Naive thymus-derived CD8-positive, alpha-beta T cell (primary cell): Measurements from ENCODE around the gene DIPK1B. TPM values are rescaled to one million over a fixed set of nuclear protein-coding genes. Genes with fewer than 3 reads are reported as not detected.
A peak's percentile ranks its signal among the peaks of the same experiment; 100 is the strongest.

Source experiments
- ATAC-seq, 2 donors: fragments of 150-1000 bp; cut with Tn5 transposase in 1 of 2; sonication (Bioruptor Pico), chemical (Tn5 transposase) in 1 of 2; 1 replicate in 1 of 2; 2 replicates in 1 of 2; pipeline ENCODE4 v1.10.0; 2021; ENCODE audit warnings: mild to moderate bottlenecking in 2 of 2, moderate library complexity in 2 of 2
- POLR2A ChIA-PET: fragments of 350-600 bp; sonication (Branson Sonifier 250); formaldehyde crosslinking; loops from one replicate; lab custom pipeline; 2021; ENCODE audit warnings: antibody characterized with exemption; lab: Charles Lee
- DNase-seq, 10 donors: peaks; one replicate each; pipeline versions ENCODE4 v3.0.0 to v3.0.0-alpha.2; 2020 to 2022
- H3K27ac Mint-ChIP-seq, 10 donors: one replicate each; pipeline ENCODE4 v1.8.0; 2020 to 2022; ENCODE audit warnings: mild to moderate bottlenecking in 10 of 10, mixed read lengths in 10 of 10, moderate library complexity in 4 of 10, inconsistent platforms in 1 of 10
- H3K27me3 Mint-ChIP-seq, 5 donors: one replicate each; pipeline ENCODE4 v1.8.0; 2021 to 2022; ENCODE audit warnings: mixed read lengths in 5 of 5
- H3K36me3 Mint-ChIP-seq, 3 donors: one replicate each; pipeline ENCODE4 v1.8.0; 2020 to 2022; ENCODE audit warnings: mixed read lengths in 3 of 3, mild to moderate bottlenecking in 2 of 3, inconsistent platforms in 1 of 3
- H3K4me1 Mint-ChIP-seq, 4 donors: one replicate each; pipeline ENCODE4 v1.8.0; 2021 to 2022; ENCODE audit warnings: mixed read lengths in 4 of 4
- H3K4me3 Mint-ChIP-seq, 10 donors: one replicate each; pipeline ENCODE4 v1.8.0; 2020 to 2022; ENCODE audit warnings: mild to moderate bottlenecking in 10 of 10, mixed read lengths in 10 of 10, moderate library complexity in 6 of 10, inconsistent platforms in 1 of 10
- H3K9me3 Mint-ChIP-seq, 9 donors: one replicate each; pipeline ENCODE4 v1.8.0; 2020 to 2022; ENCODE audit warnings: mixed read lengths in 9 of 9, mild to moderate bottlenecking in 3 of 9, inconsistent platforms in 1 of 9, moderate library complexity in 1 of 9
- polyA plus RNA-seq, 3 donors: library from polyadenylated mRNA; unstranded; fragments of 300-500 nt; fragmentation: Illumina TruSeq; gene quantifications; one replicate each; pipeline ENCODE4 v1.2.3, GENCODE V29; 2021
- total RNA-seq, 8 experiments: library from RNA in 2 of 8; stranded (reverse) in 2 of 8; gene quantifications; one replicate each; pipeline ENCODE4 v1.2.3 and lab custom pipeline; 2021 to 2026

DIPK1B gene
- total and polyA plus RNA-seq, 5 experiments from 2014 or later = 0.07 to 1.1 (median 0.58) TPM; not detected in 2

GRCh38 chr9:136691316-136692184, 20.8 kb upstream of the DIPK1B start:
- H3K27ac Mint-ChIP-seq = peak overlapping the region in 1 of 10 donors; percentile 40

GRCh38 chr9:136692185-136693134, 19.9 kb upstream of the DIPK1B start:
- no peak for ATAC-seq
- peak overlapping the region in 1 of 10 donors; percentile 40 for H3K27ac Mint-ChIP-seq

More at GRCh38 chr9:136691316-136692184, 20.8 kb upstream of the DIPK1B start:
- H3K27me3 Mint-ChIP-seq = peaks cover 0 to 3% (median 0%) of the 10 kb centered on the region in 5 donors
- ATAC-seq (no peak), DNase-seq (no peak)
- no peaks in the 10 kb centered on the region for H3K9me3 Mint-ChIP-seq
- POLR2A ChIA-PET = interaction anchor here (0.6 kb wide), 1 partner anchor 22 kb away, joined by 3 read pairs; no protein-coding TSS in a partner anchor
- no peak overlapping the region for H3K4me3 Mint-ChIP-seq
- H3K4me1 Mint-ChIP-seq = peaks cover 0 to 14% (median 8%) of the 10 kb centered on the region in 4 donors
- no peaks in the 10 kb centered on the region for H3K36me3 Mint-ChIP-seq

GRCh38 chr9:136693135-136693489, 19.3 kb upstream of the DIPK1B start:
- no peaks in the 10 kb centered on the region for H3K36me3 Mint-ChIP-seq
- no peak for ATAC-seq
- H3K27me3 Mint-ChIP-seq = peaks cover 0 to 9% (median 0%) of the 10 kb centered on the region in 5 donors
- no peak overlapping the region for H3K4me3 Mint-ChIP-seq
- peaks cover 3 to 26% (median 16%) of the 10 kb centered on the region in 4 donors for H3K4me1 Mint-ChIP-seq
- H3K9me3 Mint-ChIP-seq = no peaks in the 10 kb centered on the region
- no peak for DNase-seq
- no peak overlapping the region for H3K27ac Mint-ChIP-seq
- POLR2A ChIA-PET = no interaction called here

More at GRCh38 chr9:136692185-136693134, 19.9 kb upstream of the DIPK1B start:
- POLR2A ChIA-PET = no interaction called here
- H3K36me3 Mint-ChIP-seq = no peaks in the 10 kb centered on the region
- no peaks in the 10 kb centered on the region for H3K9me3 Mint-ChIP-seq
- peaks cover 2 to 20% (median 12%) of the 10 kb centered on the region in 4 donors for H3K4me1 Mint-ChIP-seq
- no peak for DNase-seq
- H3K27me3 Mint-ChIP-seq = peaks cover 0 to 6% (median 0%) of the 10 kb centered on the region in 5 donors
- H3K4me3 Mint-ChIP-seq = no peak overlapping the region

DNA sequence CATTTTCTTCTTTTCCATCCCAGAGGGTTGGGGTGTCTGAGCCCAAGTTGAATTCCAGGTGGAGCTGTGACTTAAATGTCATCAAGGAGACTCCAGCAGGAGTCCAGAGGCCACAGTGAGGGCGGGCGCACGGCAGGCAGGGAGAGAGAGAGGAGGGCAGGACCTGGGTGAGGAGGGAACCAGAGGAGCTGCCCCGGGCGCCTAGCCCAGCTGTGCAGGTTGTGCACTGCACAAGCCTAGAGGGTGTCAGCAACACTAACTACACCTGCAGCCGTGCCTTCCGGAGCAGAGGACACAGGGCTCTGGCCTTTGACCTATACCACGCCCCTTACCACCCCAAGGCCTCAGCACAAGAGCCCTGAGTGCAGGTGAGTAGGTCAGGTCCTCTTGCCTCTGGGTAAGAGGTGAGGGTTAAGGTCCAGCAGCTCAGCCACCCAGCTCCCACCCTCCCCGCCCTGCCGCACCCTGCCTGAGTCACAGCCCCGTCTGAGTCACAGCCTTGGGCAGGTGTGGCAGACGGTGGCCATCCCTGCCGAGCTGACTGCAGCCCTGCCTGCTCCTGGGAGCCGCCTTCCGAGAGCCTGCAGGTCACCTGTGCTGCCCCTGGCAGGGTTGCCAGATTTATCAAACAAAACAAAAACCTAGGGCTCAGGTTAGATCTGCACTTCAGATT, 18.7 kb upstream of the DIPK1B start:
- ATAC-seq (no peak), DNase-seq (no peak)
- no peaks in the 10 kb centered on the region for H3K36me3 Mint-ChIP-seq
- peaks cover 0 to 9% (median 0%) of the 10 kb centered on the region in 5 donors for H3K27me3 Mint-ChIP-seq
- no peak overlapping the region for H3K4me3 Mint-ChIP-seq
- no peaks in the 10 kb centered on the region for H3K9me3 Mint-ChIP-seq
- POLR2A ChIA-PET = no interaction called here
- H3K27ac Mint-ChIP-seq = no peak overlapping the region
- peaks cover 3 to 26% (median 15%) of the 10 kb centered on the region in 4 donors for H3K4me1 Mint-ChIP-seq

GRCh38 chr9:136694163-136694871, 18.1 kb upstream of the DIPK1B start:
- no peak overlapping the region for H3K4me3 Mint-ChIP-seq
- no peaks in the 10 kb centered on the region for H3K9me3 Mint-ChIP-seq
- H3K27me3 Mint-ChIP-seq = peaks cover 0 to 9% (median 0%) of the 10 kb centered on the region in 5 donors
- peaks cover 3 to 26% (median 16%) of the 10 kb centered on the region in 4 donors for H3K4me1 Mint-ChIP-seq
- ATAC-seq (peak in 1 of 2 donors; percentile 39), DNase-seq (no peak)
- no peak overlapping the region for H3K27ac Mint-ChIP-seq
- POLR2A ChIA-PET = no interaction called here
- H3K36me3 Mint-ChIP-seq = no peaks in the 10 kb centered on the region

- Mint-ChIP-seq H3K27ac (peak overlapping the region in 1 of 10 donors; percentile 29), H3K36me3 (no peaks in the 10 kb centered on the region), H3K9me3 (no peaks in the 10 kb centered on the region), H3K4me3 (no peak overlapping the region), H3K4me1 (peaks cover 3 to 26% (median 16%) of the 10 kb centered on the region in 4 donors), H3K27me3 (peaks cover 0 to 9% (median 0%) of the 10 kb centered on the region in 5 donors)
- POLR2A ChIA-PET = no interaction called here
- ATAC-seq (no peak), DNase-seq (no peak)
These were observed 17.5 kb upstream of the DIPK1B start for GRCh38 chr9:136694872-136695247.

- ATAC-seq (no peak), DNase-seq (no peak)
- H3K4me1 Mint-ChIP-seq = peaks cover 5 to 31% (median 20%) of the 10 kb centered on the region in 4 donors
- peaks cover 0 to 9% (median 0%) of the 10 kb centered on the region in 5 donors for H3K27me3 Mint-ChIP-seq
- no peaks in the 10 kb centered on the region for H3K36me3 Mint-ChIP-seq
- peak overlapping the region in 1 of 10 donors; percentile 65 for H3K4me3 Mint-ChIP-seq
- POLR2A ChIA-PET = interaction anchor here (1.4 kb wide), 1 partner anchor 26 kb away, joined by 3 read pairs; no protein-coding TSS in a partner anchor
- peak overlapping the region in 1 of 10 donors; percentile 6 for H3K27ac Mint-ChIP-seq
- no peaks in the 10 kb centered on the region for H3K9me3 Mint-ChIP-seq
These were observed 16.9 kb upstream of the DIPK1B start for GRCh38 chr9:136695435-136695895.

- Mint-ChIP-seq H3K27ac (peak overlapping the region in 1 of 10 donors; percentile 20), H3K27me3 (peaks cover 0 to 10% (median 0%) of the 10 kb centered on the region in 5 donors), H3K9me3 (no peaks in the 10 kb centered on the region)
These were observed 16.4 kb upstream of the DIPK1B start for GRCh38 chr9:136695955-136696354.

GRCh38 chr9:136696502-136696901, 15.9 kb upstream of the DIPK1B start:
- peaks cover 12 to 40% (median 30%) of the 10 kb centered on the region in 4 donors for H3K4me1 Mint-ChIP-seq
- DNase-seq (no peak), ATAC-seq (no peak)
- peaks cover 0 to 10% (median 0%) of the 10 kb centered on the region in 5 donors for H3K27me3 Mint-ChIP-seq
- no peaks in the 10 kb centered on the region for H3K36me3 Mint-ChIP-seq
- no peak overlapping the region for H3K27ac Mint-ChIP-seq
- peak overlapping the region in 2 of 10 donors; percentile 65 to 68 for H3K4me3 Mint-ChIP-seq
- no peaks in the 10 kb centered on the region for H3K9me3 Mint-ChIP-seq
- POLR2A ChIA-PET = interaction anchor here (1.4 to 1.9 kb wide), 2 partner anchors 25 to 31 kb away, joined by 3 to 5 read pairs; no protein-coding TSS in a partner anchor

More at GRCh38 chr9:136695955-136696354, 16.4 kb upstream of the DIPK1B start:
- H3K4me3 Mint-ChIP-seq = peak overlapping the region in 3 of 10 donors; percentile 54 to 68 (median 65)
- no peaks in the 10 kb centered on the region for H3K36me3 Mint-ChIP-seq
- POLR2A ChIA-PET = interaction anchor here (1.4 kb wide), 1 partner anchor 26 kb away, joined by 3 read pairs; no protein-coding TSS in a partner anchor
- peaks cover 7 to 35% (median 25%) of the 10 kb centered on the region in 4 donors for H3K4me1 Mint-ChIP-seq
- DNase-seq = peak in 2 of 10 donors; percentile 23 to 43
- ATAC-seq = no peak

DNA sequence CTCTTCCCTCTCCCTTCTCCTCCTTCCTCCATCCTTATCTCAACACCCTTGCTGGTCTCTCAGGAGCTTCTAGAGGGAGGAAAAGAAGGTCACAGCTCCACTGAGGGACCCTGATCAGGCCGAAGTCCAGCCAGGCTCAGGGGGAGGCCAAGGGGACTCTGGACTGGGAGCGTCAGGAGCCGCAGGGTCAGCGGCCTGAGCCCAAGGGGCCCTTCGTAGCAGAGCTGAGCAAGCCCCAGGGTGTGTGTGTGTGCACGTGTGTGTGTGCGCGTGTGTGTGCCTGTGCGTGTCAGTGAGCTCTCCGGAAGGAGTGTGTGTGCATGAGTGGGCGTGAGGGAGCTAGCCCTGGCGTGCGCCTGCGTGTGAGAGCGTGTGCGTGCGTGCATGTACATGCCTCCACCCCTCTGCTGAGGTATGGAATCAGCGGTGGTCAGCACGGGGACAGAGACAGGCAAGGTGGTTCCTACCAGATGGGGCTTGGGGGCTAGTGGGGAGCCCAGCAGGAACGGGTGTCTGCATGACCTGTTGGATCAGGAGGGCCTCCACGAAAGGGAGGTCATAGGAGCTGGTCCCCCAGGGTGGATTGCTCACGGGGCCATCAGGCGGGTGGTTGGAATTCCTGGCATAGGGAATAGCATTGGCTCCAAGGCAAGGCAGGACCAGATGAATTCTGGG, 15.1 kb upstream of the DIPK1B start:
- DNase-seq (no peak), ATAC-seq (no peak)
- Mint-ChIP-seq H3K27me3 (peaks cover 0 to 10% (median 0%) of the 10 kb centered on the region in 5 donors), H3K4me1 (peaks cover 14 to 45% (median 34%) of the 10 kb centered on the region in 4 donors), H3K36me3 (no peaks in the 10 kb centered on the region), H3K9me3 (no peaks in the 10 kb centered on the region), H3K27ac (peak overlapping the region in 2 of 10 donors; percentile 77 to 78), H3K4me3 (peak overlapping the region in 3 of 10 donors; percentile 28 to 60 (median 54))
- POLR2A ChIA-PET = interaction anchor here (0.5 to 1.9 kb wide), 2 partner anchors 30 to 355 kb away, joined by 3 to 5 read pairs; no protein-coding TSS in a partner anchor
